GM23248 (cell line): ENCODE results near the gene TAMALIN. TPM values are rescaled to one million over a fixed set of nuclear protein-coding genes. Genes with fewer than 3 reads are reported as not detected.

Experiments used
- DNase-seq: peaks from one replicate; pipeline ENCODE4 v3.0.0-alpha.2; 2015
- H2AFZ ChIP-seq: fragments of 200-600 bp; sonication (generic); 2 replicates; pipeline ENCODE4 v1.6.1; 2016; ENCODE audit warnings: antibody characterized with exemption
- H3F3A ChIP-seq: fragments of 200-600 bp; sonication (generic); 2 replicates; pipeline ENCODE4 v1.6.1; 2016; ENCODE audit warnings: mild to moderate bottlenecking, antibody characterized with exemption, mixed run types; ENCODE audit not compliant: insufficient read depth
- H3K27ac ChIP-seq: fragments of 200-600 bp; sonication (generic); 2 replicates; pipeline ENCODE4 v1.5.1; 2016; ENCODE audit warnings: mild to moderate bottlenecking
- H3K27me3 ChIP-seq: fragments of 200-600 bp; sonication (generic); replicated peaks from 2 replicates; pipeline ENCODE4 v1.6.1; 2016; ENCODE audit warnings: mild to moderate bottlenecking; ENCODE audit not compliant: insufficient read depth
- H3K36me3 ChIP-seq: fragments of 200-600 bp; sonication (generic); 2 replicates; pipeline ENCODE4 v1.6.1; 2016; ENCODE audit warnings: low read depth, mild to moderate bottlenecking
- H3K4me1 ChIP-seq: fragments of 200-600 bp; sonication (generic); 2 replicates; pipeline ENCODE4 v1.6.1; 2016; ENCODE audit warnings: mild to moderate bottlenecking; ENCODE audit not compliant: insufficient read depth
- H3K4me2 ChIP-seq: fragments of 200-600 bp; sonication (generic); one replicate; pipeline ENCODE4 v1.6.1; 2016; ENCODE audit warnings: mild to moderate bottlenecking; ENCODE audit not compliant: unreplicated experiment
- H3K4me3 ChIP-seq: fragments of 200-600 bp; sonication (generic); 2 replicates; pipeline ENCODE4 v1.5.1; 2016; ENCODE audit warnings: mild to moderate bottlenecking
- H3K79me2 ChIP-seq: fragments of 200-600 bp; sonication (generic); 2 replicates; pipeline ENCODE4 v1.6.1; 2016; ENCODE audit warnings: mild to moderate bottlenecking; ENCODE audit not compliant: insufficient read depth
- H3K9ac ChIP-seq: fragments of 200-600 bp; sonication (generic); 2 replicates; pipeline ENCODE4 v1.6.1; 2016; ENCODE audit warnings: mild to moderate bottlenecking
- H3K9me2 ChIP-seq: fragments of 200-600 bp; sonication (generic); 2 replicates; pipeline ENCODE4 v1.6.1; 2016; ENCODE audit warnings: mixed run types, mild to moderate bottlenecking, moderate library complexity; ENCODE audit not compliant: insufficient read depth
- H3K9me3 ChIP-seq: fragments of 200-600 bp; sonication (generic); one replicate; pipeline ENCODE4 v1.6.1; 2017; ENCODE audit warnings: low read depth
- H4K20me1 ChIP-seq: fragments of 200-600 bp; sonication (generic); 2 replicates; pipeline ENCODE4 v1.6.0; 2016; ENCODE audit not compliant: insufficient read depth
- EZH2 ChIP-seq: fragments of 200-600 bp; sonication (generic); IDR thresholded peaks from 2 replicates; pipeline ENCODE4 v1.6.1; 2018; ENCODE audit warnings: antibody characterized with exemption, mild to moderate bottlenecking; ENCODE audit not compliant: insufficient read depth, poor library complexity, severe bottlenecking
- EZH2phosphoT487 ChIP-seq: fragments of 200-600 bp; sonication (generic); IDR thresholded peaks from 2 replicates; pipeline ENCODE4 v1.6.1; 2018; ENCODE audit warnings: antibody characterized with exemption, moderate library complexity, mild to moderate bottlenecking, low read depth; ENCODE audit not compliant: insufficient read depth
- WGBS, 2 experiments: methylation state at CpG; one replicate each; pipeline ENCODE4 v1.1.6; 2015 to 2017; ENCODE audit warnings: low lambda C conversion rate in 2 of 2, low coverage in 1 of 2; ENCODE audit errors: missing lambda C conversion rate in 2 of 2; 5-methylcytosine and 5-hydroxymethylcytosine counted together
- in situ Hi-C: fragments of 300-500 bp; cut with MboI; formaldehyde crosslinking; loops from 2 replicates; pipeline ENCODE4 v1.15.0; 2020
- polyA plus RNA-seq: library from polyadenylated mRNA; unstranded; fragments of >200 nt; fragmentation: Nextera tagmentation; extraction: Ambion mirVana; gene quantifications from 2 replicates; pipeline ENCODE4 v1.2.1, GENCODE V29; 2016
- total RNA-seq: library from RNA; depleted of rRNA; stranded (reverse); fragments of >200 nt; shearing (Covaris generic); gene quantifications from 2 replicates; pipeline ENCODE4 v1.2.3, GENCODE V29; 2014

The TAMALIN gene
- total and polyA plus RNA-seq, 2 experiments from 2014 or later, result 2.2 TPM; not detected in 1

DNA sequence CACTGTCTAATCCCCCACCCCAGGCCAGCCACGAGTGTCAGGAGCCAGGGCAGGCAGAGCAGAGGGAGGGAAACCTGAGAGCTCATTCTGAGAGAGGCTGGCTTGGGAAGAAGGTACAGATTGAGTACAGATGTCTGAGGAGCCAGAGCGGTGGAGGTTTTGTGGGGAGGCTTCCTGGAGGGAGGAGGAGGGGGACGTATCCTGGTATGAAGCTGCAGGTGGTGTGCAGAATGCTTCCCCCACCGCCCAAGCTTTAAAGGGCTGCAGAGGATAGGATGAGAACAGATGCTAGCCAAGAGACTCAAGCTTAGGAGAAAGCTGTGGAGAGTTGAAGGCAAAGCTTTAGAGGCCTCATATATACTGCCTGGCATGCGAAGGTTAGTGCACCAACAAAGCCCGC lies 3.2 kb upstream of the TAMALIN start:
- in situ Hi-C loops, result no loop called here
- H3F3A ChIP-seq, result 0 out of 2 replicates have a peak, but pooled peaks cover 3% of the 10 kb centered on the region
- no peak for TF ChIP-seq EZH2
- TF ChIP-seq EZH2phosphoT487, result no peak
- H4K20me1 ChIP-seq, result no peaks in the 10 kb centered on the region; the same call in 1 of the 2 replicates
- no peaks in the 10 kb centered on the region for H3K9me2 ChIP-seq
- 74 to 77% methylated on average over 6 of the region's 6 CpGs for WGBS, 2 experiments
- no peaks in the 10 kb centered on the region for H3K79me2 ChIP-seq
- no peaks in the 10 kb centered on the region for H3K27me3 ChIP-seq
- DNase-seq, result no peak
- no peaks in the 10 kb centered on the region for H3K9me3 ChIP-seq
- H3K9ac ChIP-seq, result no peak overlapping the region
- H3K36me3 ChIP-seq, result no peaks in the 10 kb centered on the region
- no peak overlapping the region for H3K4me2 ChIP-seq
- H2AFZ ChIP-seq, result no peak overlapping the region
- H3K4me3 ChIP-seq, result no peak overlapping the region
- no peaks in the 10 kb centered on the region for H3K4me1 ChIP-seq
- no peak overlapping the region for H3K27ac ChIP-seq

- Histone ChIP-seq H3K79me2 (no peaks in the 10 kb centered on the region), H3K4me3 (no peak overlapping the region), H3K9me2 (no peaks in the 10 kb centered on the region), H3F3A (0 out of 2 replicates have a peak, but pooled peaks cover 3% of the 10 kb centered on the region), H3K9me3 (no peaks in the 10 kb centered on the region), H3K36me3 (no peaks in the 10 kb centered on the region), H3K27me3 (no peaks in the 10 kb centered on the region), H3K27ac (no peak overlapping the region), H4K20me1 (no peaks in the 10 kb centered on the region; the same call in 1 of the 2 replicates), H3K4me2 (no peak overlapping the region), H3K4me1 (no peaks in the 10 kb centered on the region), H3K9ac (no peak overlapping the region), H2AFZ (no peak overlapping the region)
- 47 to 54% methylated on average over 5 of the region's 5 CpGs for WGBS, 2 experiments
- no peak for TF ChIP-seq EZH2phosphoT487
- TF ChIP-seq EZH2, result no peak
- DNase-seq, result peak; percentile 79
- in situ Hi-C loops, result no loop called here
These were observed 2.6 kb upstream of the TAMALIN start for GRCh38 chr12:52004042-52004648.

DNA sequence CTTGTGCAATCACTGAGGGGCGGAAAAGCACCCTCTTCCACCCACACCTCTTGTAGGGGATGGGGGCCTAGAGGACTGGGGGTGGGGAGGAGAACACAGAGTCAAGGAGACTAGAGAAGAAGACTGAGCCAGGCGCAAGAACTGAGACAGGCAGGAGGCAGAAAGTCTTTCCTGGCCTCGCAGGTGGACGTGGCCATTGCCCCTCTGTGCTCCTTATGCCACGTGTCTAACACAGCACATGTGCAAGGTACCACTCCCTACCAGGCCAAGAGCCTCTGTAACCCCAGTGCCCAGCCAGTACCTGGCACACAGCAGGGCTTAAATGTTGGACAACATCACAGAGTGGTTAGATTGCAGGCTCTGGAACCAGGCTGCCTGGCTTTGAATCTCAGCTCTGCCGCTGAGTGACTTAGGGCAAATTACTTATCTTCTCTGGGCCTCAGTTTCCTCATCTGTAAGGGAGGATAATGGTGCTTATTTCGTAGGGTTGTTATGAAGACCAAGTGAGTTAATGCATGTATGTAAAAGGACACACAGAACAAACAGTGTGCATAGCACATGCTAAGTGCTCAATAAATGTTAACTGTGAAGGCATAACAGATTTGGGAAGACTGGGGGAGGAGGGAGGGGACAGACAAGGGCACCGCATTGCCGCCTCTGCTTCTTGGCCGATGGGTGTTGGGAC lies 1.4 kb upstream of the TAMALIN start:
- Histone ChIP-seq H3K79me2 (no peaks in the 10 kb centered on the region), H3K4me1 (peaks cover 3% of the 10 kb centered on the region; the same call in 1 of the 2 replicates), H3K27ac (no peak overlapping the region), H3K4me3 (no peak overlapping the region), H3K9me2 (no peaks in the 10 kb centered on the region), H3K27me3 (no peaks in the 10 kb centered on the region), H3F3A (peaks cover 9% of the 10 kb centered on the region; the same call in 1 of the 2 replicates), H2AFZ (no peak overlapping the region), H3K4me2 (no peak overlapping the region), H4K20me1 (no peaks in the 10 kb centered on the region), H3K9me3 (no peaks in the 10 kb centered on the region), H3K36me3 (no peaks in the 10 kb centered on the region), H3K9ac (no peak overlapping the region)
- TF ChIP-seq EZH2 (no peak), EZH2phosphoT487 (no peak)
- in situ Hi-C loops, result no loop called here
- no peak for DNase-seq
- 89 to 90% methylated on average over 10 of the region's 10 CpGs for WGBS, 2 experiments

DNA sequence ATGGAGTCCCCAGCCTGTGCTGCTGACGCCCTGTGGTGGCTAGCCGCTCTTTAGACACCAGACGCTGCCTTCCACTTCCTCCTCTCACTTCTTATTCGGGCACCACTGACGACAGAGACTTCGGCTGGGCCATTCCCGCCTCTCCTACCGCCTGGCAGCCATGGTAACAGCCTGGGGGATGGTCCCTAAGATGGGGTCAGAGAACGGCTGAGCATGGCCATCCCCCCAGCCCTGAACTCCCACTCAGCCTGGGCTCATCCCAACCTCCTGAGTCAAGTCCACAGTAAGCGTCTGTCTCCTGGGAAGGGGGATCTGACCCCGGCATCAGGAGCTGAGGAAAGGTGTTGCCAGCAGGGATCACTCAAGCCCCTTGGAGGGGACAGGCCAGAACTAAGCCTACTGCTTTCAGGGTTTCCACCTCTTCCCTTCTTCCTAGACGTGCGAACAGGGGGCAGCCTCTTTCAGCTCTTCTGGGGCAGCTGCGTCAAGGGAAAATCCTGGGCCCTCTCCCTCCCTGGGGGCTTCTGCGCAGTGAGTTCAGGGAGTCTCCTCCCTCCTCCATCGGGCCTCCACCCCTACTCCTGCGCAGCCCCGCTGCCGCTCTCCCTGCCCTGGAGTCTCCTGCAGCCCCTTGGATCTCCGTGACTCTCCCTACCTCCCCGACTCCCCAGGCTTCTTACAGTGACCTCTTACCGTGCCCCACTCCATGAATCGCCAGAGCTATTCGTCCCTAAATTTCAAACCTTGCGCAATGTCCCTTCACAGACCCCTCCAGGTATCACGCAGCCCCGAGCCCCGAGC lies 643 bp upstream of the TAMALIN start:
- Histone ChIP-seq H3K9me2 (no peaks in the 10 kb centered on the region), H3K4me1 (peaks cover 9% of the 10 kb centered on the region; the same call in 1 of the 2 replicates), H3K9me3 (no peaks in the 10 kb centered on the region), H4K20me1 (no peaks in the 10 kb centered on the region), H2AFZ (no peak overlapping the region), H3K27me3 (no peaks in the 10 kb centered on the region), H3K79me2 (no peaks in the 10 kb centered on the region), H3K4me3 (peak overlapping the region; percentile 68), H3K36me3 (no peaks in the 10 kb centered on the region), H3K9ac (no peak overlapping the region), H3K4me2 (peak overlapping the region; percentile 73), H3K27ac (no peak overlapping the region), H3F3A (peaks cover 9% of the 10 kb centered on the region; the same call in 1 of the 2 replicates)
- 55 to 61% methylated on average over 25 to 28 of the region's 28 CpGs for WGBS, 2 experiments
- no peak for DNase-seq
- in situ Hi-C loops, result no loop called here
- TF ChIP-seq EZH2phosphoT487 (no peak), EZH2 (no peak)
